Neural cell (in vitro differentiated cells): ENCODE data around the gene ARSI. TPM values are rescaled to one million over a fixed set of nuclear protein-coding genes. Genes with fewer than 3 reads are reported as not detected.

Experiments
- polyA plus RNA-seq: library from polyadenylated mRNA; depleted of rRNA; stranded (reverse); fragments of >200 nt; gene quantifications from 2 replicates; pipeline ENCODE4 v1.2.3, GENCODE V29; 2014

Gene ARSI
- polyA plus RNA-seq, 1 donor from 2014 or later = not detected

Other genes with a start within 250 kb of the ARSI start
- not detected in 2 replicates for gene CSF1R, start 216.4 kb downstream of the ARSI start, polyA plus RNA-seq
- not detected in 2 replicates for gene PDGFRB, start 147.1 kb downstream of the ARSI start, polyA plus RNA-seq
- gene CDX1, start 136.1 kb downstream of the ARSI start, polyA plus RNA-seq = not detected in 2 replicates
- 1.5 and 4.6 TPM in 2 replicates for gene SLC6A7, start 112.8 kb downstream of the ARSI start, polyA plus RNA-seq
- 61.7 and 73.9 TPM in 2 replicates for gene CAMK2A, start 13.1 kb downstream of the ARSI start, polyA plus RNA-seq
- gene TCOF1, start 54.8 kb upstream of the ARSI start, polyA plus RNA-seq = 6.5 and 8.5 TPM in 2 replicates
- not detected in 2 replicates for gene CD74, start 110.0 kb upstream of the ARSI start, polyA plus RNA-seq
- gene RPS14, start 146.8 kb upstream of the ARSI start, polyA plus RNA-seq = 2,744 and 3,490 TPM in 2 replicates
- gene NDST1, start 205.2 kb upstream of the ARSI start, polyA plus RNA-seq = 15.6 and 21.9 TPM in 2 replicates